H1 (cell line): ENCODE results near the gene KREMEN1. TPM values are rescaled to one million over a fixed set of nuclear protein-coding genes. Genes with fewer than 3 reads are reported as not detected.

Experiments used
- polyA plus RNA-seq, 7 experiments: library from polyadenylated mRNA; depleted of rRNA in 3 of 7; stranded (reverse) in 5 of 7; unstranded in 2 of 7; fragments of >200 nt in 5 of 7; fragments of 200-250 nt in 2 of 7; gene quantifications; 1 replicate in 5 of 7; 2 replicates in 1 of 7; 4 replicates in 1 of 7; pipeline versions ENCODE4 v1.2.1 to v1.2.3, GENCODE V29; 2011 to 2013; ENCODE audit warnings: missing spikeins in 2 of 7, mixed read lengths in 2 of 7
- total RNA-seq: library from RNA; stranded (reverse); fragmentation: NEBNext Ultra II Directional; extraction: Animal tissue kit (Norgen Biotek cat#: 25700); gene quantifications from 2 replicates; pipeline ENCODE4 v1.2.1, GENCODE V29; 2021
- TF ChIP-seq, protein P1 (sequence below): fragments of 300-600 bp; sonication (generic); IDR thresholded peaks from 2 replicates; pipeline ENCODE4 v1.7.1; 2012; ENCODE audit warnings: low read length, moderate library complexity, mild to moderate bottlenecking, inconsistent platforms; ENCODE audit not compliant: insufficient replicate concordance

Gene KREMEN1
- total and polyA plus RNA-seq, 2 of the 8 experiments (the other 6 are each of a cell fraction or from before 2014, with no cell fraction given): 2.1 to 3.2 TPM

DNA sequence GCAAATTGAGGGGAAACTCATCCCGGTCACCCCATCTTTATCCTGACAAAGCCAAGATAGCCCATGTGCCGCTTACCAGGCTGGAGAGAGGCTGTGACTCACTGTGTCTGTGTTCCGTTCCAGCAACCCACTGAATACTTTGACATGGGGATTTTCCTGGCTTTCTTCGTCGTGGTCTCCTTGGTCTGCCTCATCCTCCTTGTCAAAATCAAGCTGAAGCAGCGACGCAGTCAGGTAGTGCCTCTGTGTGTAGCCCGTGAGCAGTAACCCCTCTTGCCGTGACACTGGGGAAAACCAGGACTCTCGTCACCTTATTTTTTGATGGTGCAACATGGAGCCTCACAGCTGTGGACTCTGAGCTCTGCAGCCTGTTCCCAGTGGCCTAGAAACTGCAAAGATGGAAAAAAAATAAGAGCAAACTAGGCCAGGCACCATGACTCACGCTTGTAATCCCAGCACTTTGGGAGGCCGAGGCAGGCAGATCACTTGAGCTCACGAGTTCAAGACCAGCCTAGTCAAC lies 28.1 kb upstream of the KREMEN1 start (continued):
- TF ChIP-seq, protein P1, sequence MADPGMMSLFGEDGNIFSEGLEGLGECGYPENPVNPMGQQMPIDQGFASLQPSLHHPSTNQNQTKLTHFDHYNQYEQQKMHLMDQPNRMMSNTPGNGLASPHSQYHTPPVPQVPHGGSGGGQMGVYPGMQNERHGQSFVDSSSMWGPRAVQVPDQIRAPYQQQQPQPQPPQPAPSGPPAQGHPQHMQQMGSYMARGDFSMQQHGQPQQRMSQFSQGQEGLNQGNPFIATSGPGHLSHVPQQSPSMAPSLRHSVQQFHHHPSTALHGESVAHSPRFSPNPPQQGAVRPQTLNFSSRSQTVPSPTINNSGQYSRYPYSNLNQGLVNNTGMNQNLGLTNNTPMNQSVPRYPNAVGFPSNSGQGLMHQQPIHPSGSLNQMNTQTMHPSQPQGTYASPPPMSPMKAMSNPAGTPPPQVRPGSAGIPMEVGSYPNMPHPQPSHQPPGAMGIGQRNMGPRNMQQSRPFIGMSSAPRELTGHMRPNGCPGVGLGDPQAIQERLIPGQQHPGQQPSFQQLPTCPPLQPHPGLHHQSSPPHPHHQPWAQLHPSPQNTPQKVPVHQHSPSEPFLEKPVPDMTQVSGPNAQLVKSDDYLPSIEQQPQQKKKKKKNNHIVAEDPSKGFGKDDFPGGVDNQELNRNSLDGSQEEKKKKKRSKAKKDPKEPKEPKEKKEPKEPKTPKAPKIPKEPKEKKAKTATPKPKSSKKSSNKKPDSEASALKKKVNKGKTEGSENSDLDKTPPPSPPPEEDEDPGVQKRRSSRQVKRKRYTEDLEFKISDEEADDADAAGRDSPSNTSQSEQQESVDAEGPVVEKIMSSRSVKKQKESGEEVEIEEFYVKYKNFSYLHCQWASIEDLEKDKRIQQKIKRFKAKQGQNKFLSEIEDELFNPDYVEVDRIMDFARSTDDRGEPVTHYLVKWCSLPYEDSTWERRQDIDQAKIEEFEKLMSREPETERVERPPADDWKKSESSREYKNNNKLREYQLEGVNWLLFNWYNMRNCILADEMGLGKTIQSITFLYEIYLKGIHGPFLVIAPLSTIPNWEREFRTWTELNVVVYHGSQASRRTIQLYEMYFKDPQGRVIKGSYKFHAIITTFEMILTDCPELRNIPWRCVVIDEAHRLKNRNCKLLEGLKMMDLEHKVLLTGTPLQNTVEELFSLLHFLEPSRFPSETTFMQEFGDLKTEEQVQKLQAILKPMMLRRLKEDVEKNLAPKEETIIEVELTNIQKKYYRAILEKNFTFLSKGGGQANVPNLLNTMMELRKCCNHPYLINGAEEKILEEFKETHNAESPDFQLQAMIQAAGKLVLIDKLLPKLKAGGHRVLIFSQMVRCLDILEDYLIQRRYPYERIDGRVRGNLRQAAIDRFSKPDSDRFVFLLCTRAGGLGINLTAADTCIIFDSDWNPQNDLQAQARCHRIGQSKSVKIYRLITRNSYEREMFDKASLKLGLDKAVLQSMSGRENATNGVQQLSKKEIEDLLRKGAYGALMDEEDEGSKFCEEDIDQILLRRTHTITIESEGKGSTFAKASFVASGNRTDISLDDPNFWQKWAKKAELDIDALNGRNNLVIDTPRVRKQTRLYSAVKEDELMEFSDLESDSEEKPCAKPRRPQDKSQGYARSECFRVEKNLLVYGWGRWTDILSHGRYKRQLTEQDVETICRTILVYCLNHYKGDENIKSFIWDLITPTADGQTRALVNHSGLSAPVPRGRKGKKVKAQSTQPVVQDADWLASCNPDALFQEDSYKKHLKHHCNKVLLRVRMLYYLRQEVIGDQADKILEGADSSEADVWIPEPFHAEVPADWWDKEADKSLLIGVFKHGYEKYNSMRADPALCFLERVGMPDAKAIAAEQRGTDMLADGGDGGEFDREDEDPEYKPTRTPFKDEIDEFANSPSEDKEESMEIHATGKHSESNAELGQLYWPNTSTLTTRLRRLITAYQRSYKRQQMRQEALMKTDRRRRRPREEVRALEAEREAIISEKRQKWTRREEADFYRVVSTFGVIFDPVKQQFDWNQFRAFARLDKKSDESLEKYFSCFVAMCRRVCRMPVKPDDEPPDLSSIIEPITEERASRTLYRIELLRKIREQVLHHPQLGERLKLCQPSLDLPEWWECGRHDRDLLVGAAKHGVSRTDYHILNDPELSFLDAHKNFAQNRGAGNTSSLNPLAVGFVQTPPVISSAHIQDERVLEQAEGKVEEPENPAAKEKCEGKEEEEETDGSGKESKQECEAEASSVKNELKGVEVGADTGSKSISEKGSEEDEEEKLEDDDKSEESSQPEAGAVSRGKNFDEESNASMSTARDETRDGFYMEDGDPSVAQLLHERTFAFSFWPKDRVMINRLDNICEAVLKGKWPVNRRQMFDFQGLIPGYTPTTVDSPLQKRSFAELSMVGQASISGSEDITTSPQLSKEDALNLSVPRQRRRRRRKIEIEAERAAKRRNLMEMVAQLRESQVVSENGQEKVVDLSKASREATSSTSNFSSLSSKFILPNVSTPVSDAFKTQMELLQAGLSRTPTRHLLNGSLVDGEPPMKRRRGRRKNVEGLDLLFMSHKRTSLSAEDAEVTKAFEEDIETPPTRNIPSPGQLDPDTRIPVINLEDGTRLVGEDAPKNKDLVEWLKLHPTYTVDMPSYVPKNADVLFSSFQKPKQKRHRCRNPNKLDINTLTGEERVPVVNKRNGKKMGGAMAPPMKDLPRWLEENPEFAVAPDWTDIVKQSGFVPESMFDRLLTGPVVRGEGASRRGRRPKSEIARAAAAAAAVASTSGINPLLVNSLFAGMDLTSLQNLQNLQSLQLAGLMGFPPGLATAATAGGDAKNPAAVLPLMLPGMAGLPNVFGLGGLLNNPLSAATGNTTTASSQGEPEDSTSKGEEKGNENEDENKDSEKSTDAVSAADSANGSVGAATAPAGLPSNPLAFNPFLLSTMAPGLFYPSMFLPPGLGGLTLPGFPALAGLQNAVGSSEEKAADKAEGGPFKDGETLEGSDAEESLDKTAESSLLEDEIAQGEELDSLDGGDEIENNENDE: no peak
